GM12875 (cell line): ENCODE results near the gene RTN4IP1.

Experiments
- H3K4me3 ChIP-seq: one replicate; pipeline ENCODE4 v1.5.1; 2011; ENCODE audit warnings: low read depth, low read length, control low read depth
- CTCF ChIP-seq: IDR thresholded peaks from 2 replicates; pipeline ENCODE4 v1.5.1; 2011; ENCODE audit warnings: low read depth, mild to moderate bottlenecking, control low read depth, inconsistent platforms, low read length, moderate library complexity, borderline replicate concordance; ENCODE audit not compliant: insufficient read depth

RTN4IP1 gene

GRCh38 chr6:106537662-106538061 lies 91.6 kb downstream of the RTN4IP1 start:
- no peak for TF ChIP-seq CTCF
- H3K4me3 ChIP-seq: no peak overlapping the region

GRCh38 chr6:106536851-106537250 lies 92.4 kb downstream of the RTN4IP1 start:
- no peak for TF ChIP-seq CTCF
- H3K4me3 ChIP-seq: no peak overlapping the region

DNA sequence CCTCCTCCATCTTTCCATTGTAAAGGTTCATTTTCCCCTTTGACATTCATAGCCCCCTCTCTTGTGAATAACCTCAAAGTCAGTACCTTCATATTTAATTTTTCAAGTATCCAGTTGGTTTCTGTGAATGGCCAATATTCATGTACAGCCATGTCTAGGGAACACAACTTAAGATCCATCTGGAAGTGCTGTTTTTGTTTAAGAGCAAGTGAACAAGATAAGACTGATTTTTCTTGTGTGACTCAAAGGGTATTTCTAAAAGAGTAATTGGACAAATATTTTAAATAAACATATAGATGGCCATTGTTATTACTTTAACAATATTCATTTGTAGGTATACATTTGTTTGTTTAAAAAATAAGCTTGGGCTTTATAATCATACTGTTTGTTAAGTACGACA lies 92.9 kb downstream of the RTN4IP1 start:
- TF ChIP-seq CTCF: no peak
- H3K4me3 ChIP-seq: no peak overlapping the region

GRCh38 chr6:106535012-106535411 lies 94.3 kb downstream of the RTN4IP1 start:
- no peak for TF ChIP-seq CTCF
- H3K4me3 ChIP-seq: no peak overlapping the region

- no peak overlapping the region for H3K4me3 ChIP-seq
- TF ChIP-seq CTCF: no peak
These were observed 94.7 kb downstream of the RTN4IP1 start for GRCh38 chr6:106534564-106534982.

- no peak for TF ChIP-seq CTCF
These were observed 95.3 kb downstream of the RTN4IP1 start for GRCh38 chr6:106534004-106534403.

DNA sequence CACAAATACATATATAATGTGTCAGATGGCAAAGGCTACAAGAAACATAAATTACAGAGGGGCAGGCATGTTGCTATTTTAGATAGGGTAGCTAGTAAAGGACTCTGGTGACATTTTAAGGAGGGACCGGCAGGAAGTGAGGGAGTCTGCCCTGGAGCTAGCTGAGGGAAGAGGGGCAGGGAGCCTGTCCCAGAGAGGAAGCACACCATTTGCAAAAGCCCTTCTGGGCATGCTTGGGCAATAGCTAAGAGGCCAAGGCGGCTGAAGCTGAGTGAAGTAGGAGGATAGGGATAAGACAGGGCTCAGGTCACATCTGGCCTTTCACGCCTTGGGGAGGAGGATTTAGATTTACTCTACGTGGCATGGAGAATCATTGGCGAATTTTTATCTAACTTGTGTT lies 96.2 kb downstream of the RTN4IP1 start:
- H3K4me3 ChIP-seq: no peak overlapping the region
- no peak for TF ChIP-seq CTCF

More at GRCh38 chr6:106534004-106534403, 95.3 kb downstream of the RTN4IP1 start:
- no peak overlapping the region for H3K4me3 ChIP-seq
